COLO668 (cell line): ENCODE data around the gene COA1.
"Not testable (repeated sequence)": the region's sequence is repeated elsewhere in the genome, so short reads cannot be mapped to it uniquely, and the experiment has no call there.

Source experiments
- DNase-seq: peaks from one replicate; lab custom pipeline; 2025; ENCODE audit not compliant: unreplicated experiment; lab: John Stamatoyannopoulos, UW

COA1 gene, protein sequence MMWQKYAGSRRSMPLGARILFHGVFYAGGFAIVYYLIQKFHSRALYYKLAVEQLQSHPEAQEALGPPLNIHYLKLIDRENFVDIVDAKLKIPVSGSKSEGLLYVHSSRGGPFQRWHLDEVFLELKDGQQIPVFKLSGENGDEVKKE

DNA sequence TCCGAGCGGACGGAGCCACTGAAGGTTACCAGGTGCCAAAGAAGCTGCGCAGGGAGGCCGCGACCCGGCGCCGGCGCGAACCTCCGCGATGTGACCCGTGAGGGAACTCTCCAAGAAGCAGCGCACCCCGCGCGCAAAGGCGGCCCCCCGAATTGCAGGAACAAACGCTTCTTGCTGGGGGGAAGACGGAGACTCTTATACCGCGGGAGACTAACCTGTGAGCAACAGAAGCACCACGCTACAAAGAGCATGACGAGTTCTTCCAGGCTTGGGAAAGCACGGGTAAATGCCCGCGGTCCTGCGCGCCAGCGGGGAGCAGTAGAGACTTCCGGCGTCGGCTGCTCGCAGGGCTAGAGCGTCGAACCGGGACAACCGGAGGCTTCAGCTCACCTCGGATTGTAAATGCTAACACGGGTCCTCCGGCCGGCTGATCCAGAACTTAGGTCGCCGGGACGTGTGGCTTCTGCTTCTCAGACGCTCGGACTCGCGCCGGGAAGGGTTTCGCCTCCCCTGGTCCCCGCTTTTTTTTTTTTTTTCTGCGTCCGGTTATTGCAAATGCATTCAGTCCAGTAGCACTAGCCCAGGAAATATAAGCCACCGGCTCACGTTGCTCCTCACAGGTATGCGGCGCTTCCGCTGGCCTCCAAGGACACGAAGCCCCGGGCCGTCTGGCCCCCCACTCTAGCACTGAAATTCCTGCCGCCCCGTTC is at the start of gene COA1:
COA1 (minus strand) TSS at position 310 of the 710 bp plus-strand sequence. CDS start 80,909 bp downstream, outside the sequence.
- peak; percentile 96 for DNase-seq

DNA sequence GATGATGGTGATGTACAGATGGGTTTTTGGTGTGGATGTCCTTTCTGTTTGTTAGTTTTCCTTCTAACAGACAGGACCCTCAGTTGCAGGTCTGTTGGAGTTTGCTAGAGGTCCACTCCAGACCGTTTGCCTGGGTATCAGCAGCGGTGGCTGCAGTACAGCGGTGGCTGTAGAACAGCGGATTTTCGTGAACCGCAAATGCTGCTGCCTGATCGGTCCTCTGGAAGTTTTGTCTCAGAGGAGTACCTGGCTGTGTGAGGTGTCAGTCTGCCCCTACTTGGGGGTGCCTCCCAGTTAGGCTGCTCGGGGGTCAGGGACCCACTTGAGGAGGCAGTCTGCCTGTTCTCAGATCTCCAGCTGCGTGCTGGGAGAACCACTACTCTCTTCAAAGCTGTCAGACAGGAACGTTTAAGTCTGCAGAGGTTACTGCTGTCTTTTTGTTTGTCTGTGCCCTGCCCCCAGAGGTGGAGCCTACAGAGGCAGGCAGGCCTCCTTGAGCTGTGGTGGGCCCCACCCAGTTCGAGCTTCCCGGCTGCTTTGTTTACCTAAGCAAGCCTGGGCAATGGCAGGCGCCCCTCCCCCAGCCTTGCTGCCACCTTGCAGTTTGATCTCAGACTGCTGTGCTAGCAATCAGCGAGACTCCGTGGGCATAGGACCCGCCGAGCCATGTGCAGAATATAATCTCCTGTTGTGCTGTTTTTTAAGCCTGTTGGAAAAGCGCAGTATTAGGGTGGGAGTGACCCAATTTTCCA is 49.1 kb upstream of the COA1 start:
- not testable (repeated sequence) for DNase-seq

DNA sequence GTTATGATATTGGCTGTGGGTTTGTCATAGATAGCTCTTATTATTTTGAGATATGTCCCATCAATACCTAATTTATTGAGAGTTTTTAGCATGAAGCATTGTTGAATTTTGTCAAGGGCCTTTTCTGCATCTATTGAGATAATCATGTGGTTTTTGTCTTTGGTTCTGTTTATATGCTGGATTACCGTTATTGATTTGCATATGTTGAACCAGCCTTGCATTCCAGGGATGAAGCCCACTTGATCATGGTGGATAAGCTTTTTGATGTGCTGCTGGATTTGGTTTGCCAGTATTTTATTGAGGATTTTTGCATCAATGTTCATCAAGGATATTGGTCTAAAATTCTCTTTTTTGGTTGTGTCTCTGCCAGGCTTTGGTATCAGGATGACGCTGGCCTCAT is 45.9 kb upstream of the COA1 start:
- not testable (repeated sequence) for DNase-seq

DNA sequence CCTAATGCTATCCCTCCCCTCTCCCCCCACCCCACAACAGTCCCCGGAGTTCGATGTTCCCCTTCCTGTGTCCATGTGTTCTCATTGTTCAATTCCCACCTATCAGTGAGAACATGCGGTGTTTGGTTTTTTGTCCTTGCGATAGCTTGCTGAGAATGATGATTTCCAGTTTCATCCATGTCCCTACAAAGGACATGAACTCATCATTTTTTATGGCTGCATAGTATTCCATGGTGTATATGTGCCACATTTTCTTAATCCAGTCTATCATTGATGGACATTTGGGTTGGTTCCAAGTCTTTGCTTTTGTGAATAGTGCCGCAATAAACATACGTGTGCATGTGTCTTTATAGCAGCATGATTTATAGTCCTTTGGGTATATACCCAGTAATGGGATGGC is 43.9 kb upstream of the COA1 start:
- DNase-seq, result not testable (repeated sequence)

DNA sequence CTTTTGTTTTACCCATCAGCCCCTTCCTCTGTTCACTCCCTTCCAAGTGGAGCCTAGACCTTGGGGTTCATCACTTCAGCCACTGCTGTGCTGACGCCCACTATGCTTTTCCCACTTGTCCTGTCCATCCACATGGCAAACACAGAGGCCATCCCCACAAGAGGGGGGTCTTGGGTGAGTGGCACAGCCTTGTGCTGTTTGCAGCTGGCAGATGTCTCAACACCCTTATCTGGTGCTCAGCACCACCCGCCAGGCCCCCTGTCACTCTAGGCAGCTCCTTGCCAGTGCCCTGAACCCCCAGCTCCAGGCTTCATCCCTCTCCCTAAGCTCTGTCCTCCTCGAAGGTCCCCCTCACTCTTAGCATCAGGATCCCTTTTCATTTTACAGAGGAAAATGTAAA is 42.2 kb upstream of the COA1 start:
- no peak for DNase-seq

DNA sequence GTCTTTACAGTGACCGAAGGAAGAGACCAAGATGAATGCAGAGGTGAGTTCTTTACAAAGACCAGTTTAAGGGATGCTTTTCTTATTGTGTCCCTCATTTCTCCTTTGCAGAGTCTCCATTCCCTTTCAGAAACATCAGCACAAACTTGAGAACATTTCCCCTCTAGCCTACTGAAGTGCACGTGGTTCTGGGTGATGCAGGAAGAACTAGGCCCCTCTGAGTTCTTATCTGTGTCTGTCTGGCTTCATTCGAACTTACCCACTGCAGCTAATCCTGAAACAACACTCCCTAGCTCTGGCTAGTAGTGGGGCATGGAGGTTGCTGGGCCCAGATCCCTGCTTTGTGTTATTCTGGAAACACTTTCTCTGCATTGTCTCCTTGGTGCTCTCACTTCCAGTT is 41.8 kb upstream of the COA1 start:
- no peak for DNase-seq

DNA sequence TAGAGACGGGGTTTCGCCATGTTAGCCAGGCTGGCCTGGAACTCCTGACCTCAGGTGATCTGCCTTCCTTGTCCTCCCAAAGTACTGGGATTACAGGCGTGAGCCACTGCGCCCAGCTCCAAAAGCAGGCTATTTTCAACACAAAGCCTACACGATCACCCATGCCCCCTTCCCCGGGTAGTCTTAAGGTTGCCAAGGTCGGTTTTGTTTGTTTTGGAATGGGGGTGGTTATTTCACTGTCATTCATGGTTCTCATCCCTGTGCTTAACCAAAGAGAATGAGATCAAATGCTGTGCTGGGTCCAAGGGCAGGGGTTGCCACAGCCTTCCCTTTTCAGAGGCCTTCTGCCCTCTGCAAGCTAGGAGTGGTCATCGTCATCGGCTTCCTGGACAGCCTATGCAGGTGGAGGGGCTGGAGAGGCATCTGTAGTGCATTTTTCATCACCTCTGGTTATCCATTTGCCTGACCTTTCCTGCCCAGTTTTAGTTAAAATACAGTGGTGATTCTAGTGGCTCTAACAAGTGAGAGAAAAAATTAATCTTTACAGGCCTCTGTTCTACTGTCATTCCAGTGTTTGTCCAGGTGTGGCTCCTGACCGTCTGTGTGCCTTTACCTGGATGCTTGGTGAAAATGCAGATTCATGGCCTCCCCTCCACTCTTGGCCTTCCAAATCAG is 40.6 kb upstream of the COA1 start:
- DNase-seq, result no peak

DNA sequence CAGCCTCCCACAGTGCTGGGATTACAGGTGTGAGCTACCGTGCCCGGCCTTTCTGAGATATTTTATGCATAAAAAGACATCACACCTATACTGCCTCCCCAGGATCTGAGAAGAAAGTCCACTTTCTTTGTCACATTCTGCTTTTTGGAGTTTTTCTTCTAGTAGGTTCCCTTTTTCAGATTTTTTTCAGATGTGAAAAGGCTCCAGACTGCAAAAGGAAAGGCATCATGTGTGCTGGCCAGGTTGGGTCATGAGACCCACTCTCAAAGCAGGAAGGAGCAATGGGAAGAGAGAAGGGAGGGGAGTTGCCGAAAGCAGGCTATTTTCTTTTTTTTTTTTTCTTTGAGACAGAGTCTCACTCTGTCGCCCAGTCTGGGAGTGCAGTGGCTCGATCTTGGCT is 40.0 kb upstream of the COA1 start:
- DNase-seq, result no peak

DNA sequence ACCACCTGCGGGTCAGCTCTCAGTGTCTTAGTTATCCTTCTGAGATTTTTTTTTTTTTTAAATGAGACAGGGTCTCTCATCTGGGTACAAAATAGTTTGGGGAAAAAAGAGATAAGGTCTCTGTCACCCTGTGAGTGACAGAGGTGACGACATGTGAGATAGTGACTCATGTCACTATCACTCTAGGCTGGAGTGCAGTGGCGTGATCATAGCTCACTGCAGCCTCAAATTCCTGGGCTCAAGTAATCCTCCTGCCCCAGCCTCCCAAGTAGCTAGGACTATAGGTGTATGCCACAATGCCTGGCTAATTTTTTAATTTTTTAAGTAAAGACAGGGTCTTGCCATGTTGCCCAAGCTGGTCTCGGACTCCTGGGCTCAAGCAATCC is 39.6 kb upstream of the COA1 start:
- DNase-seq, result no peak

DNA sequence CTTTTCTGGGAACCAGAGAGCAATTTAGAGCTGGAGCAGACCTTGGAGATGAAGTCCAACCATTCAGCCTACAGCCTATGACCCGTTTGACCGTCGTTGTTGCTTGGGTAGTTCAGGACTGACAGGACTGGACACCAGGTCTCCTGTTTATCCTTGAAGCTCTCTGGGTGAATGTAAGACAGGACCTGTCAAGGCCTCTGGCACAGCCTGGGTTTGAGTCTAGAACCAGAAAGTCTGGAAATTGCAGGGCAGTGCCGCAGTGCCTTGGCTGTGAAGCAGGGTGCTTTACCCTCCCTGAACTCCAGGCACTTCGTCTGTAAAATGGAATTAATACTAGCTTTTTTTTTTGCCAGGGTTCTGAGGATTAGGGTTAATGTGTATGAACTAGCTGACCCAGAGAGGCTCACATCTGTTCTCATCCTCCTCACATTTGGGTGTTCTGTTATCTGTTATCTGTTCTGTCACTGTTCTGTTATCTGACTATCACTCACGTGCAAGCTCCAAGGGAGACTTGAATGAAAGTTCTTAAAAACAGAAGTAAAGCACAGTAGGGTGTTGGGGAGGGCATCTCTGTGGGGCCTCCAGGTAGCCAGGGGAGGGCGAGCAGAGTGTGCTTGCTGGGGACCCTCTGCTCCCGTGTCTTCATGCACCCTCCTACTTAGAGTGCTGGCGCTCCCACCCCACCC is 39.0 kb upstream of the COA1 start:
- no peak for DNase-seq

DNA sequence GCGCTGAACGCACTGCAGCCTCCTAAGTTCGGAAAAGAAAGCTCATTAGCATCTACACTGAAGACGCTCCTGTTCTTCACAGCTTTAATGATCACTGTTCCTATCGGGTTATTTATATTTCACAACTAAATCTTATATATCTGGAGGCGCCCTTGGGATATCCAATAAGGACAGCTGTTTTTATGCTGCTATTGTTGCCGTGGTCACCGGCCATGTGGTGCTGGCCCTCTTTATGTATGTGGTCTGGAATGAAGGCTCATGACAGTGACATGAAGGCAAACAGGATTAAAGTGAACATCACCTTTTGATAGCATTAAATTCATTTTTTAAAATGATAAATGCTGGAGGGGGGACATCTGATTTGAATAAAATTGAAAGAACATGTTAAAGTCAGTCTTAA is 38.0 kb upstream of the COA1 start:
- peak; percentile 28 for DNase-seq

DNA sequence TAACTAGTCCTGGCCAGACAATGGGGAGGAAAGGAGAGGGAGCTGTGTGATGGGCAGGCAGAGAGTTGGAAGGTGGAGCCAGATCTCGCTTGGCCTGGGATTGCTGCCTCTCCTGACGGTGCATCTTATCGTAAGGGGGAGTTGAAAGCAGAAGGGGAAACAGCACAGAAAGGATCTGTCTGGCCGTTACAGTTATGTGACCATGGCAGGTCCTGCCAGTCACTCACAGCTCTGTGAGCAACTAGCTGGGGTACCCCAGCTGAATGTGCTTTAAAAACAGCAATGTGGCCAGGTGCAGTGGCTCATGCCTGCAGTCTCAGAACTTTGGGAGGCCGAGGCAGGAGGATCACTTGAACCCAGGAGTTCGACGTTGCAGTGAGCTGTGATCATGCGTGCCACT is 37.2 kb upstream of the COA1 start:
- DNase-seq, result no peak

DNA sequence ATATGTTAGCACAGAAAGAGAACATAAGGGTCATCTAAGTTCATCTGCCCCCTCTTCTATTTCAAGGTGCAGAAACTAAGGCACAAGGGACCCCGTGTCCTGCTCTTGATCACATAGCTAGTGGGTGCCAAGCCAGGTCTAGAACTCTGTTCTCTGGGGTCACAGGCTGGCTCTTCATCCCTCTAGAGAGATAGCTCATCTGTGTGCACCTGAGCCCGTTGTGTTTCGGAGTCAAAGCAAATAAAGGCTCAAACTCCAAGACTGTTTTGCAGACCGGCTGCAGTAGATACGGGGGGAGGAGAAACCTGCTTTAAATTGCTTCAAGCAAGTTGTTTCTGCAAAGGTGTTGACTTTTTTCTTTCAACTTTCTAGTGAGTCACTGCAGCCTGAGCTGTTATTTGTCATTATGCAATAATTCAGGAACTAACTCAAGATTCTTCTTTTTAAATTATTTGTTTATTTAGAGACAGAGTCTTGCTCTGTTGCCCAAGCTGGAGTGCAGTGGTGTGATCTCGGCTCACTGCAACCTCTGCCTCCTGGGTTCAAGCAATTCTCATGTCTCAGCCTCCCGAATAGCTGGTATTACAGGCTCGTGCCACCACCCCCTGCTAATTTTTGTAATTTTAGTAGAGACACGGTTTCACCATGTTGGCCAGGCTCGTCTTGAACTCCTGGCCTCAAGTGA is 35.6 kb upstream of the COA1 start:
- no peak for DNase-seq

DNA sequence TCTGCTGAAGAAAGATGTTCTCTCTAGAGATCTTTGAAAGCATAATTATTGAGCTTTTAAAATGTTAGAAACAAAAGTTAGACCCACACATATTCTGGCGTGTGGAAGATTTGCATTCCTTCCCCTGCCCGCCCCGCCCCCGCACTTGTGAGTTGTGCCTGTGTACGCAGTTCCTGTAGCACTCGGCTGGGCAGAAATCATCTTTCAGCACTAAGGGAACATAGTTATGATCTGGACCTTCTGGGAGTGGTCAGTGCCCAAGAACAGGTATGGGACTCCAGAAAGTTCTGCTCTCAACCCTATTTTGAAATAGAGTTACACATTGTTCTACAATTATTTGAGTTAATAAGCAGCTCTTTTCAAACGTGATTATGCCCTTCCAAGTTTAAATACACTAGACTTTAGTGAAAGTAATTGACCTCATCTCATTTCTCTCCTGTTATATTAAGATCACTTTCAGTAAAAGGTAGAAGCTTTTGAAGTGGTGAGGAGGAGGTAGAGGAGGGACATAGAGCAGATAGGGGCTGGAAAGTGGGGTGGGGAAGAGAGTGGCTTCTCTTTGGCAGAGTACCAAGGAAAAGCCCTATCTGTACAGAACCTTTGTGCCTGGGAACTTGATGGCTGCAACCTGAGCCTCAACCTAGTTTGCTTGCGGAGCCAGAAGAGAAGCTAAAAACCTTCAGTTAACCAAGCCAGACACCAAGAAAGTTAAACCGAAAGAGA is 34.9 kb upstream of the COA1 start:
- DNase-seq, result peak; percentile 28

DNA sequence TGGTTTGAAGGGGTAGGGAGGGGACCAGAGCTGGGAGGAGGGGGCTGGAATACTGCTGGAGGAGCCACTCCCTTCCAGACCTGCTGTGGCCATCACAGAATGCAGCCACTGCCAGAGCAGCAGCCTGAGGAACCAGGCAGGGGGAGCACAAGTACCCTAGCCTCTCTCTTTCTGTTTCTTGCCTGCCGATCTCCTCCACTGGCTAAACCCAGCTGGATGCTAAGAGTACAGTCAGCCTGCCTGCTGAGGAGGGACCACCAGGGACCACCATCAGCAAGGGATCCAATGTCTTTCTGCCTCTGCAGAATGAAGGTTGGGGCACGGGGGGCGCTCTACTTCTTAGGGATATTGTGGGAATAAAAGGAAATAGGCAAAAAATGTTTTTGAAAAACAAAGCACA is 33.9 kb upstream of the COA1 start:
- DNase-seq, result no peak

DNA sequence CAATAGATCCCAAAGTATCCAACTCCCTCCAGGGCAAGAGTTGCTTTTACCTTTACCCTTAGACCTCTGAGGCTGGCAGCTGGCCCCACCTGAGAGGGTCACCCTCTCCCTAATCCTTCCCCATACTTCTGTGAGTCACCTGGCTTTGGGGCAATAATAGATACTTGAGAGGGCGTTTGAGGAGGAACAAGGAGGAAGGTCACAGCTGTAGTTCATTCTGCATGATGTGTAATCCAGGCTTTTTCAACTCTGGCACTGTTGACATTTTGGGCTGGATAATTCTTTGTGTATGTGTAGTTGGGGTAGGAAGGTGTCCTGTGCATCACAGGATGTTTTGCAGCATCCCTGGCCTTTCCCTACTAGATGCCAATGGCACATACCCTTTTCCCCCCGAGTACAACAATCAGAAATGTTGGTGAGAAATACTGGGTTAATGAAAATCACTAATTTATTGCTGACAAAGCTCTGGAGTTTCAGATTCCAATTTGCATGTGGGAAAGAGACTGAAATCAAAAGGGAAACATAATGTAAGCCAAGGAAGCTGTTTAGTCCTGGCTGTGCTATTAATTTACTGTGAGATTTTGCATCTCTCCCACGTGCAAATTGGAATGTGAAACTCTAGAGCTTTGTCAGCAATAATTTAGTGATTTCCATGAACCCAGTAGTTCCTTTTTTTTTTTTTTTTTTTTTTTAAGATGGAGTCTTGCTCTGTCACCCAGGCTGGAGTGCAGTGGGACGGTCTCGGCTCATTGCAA is 32.8 kb upstream of the COA1 start:
- DNase-seq, result no peak

DNA sequence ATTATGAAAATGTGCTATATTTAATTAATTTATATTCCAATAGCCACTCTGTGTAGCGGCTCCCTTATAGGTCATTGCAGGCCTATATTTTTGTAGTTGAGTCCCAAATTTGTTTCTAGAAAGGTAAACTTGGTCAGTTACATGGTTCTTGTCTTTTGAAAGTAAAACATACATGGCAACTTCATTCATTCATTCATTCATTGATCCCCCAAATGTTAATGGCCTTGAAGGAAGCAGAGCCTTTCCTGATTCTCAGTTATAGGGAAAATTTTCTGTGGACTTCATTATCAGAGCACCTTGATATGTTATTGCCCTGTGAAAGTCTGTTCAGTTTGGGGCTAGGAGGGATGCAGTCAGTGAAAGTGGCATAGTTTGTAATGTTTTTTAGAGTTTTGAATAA is 32.1 kb upstream of the COA1 start:
- DNase-seq, result no peak

DNA sequence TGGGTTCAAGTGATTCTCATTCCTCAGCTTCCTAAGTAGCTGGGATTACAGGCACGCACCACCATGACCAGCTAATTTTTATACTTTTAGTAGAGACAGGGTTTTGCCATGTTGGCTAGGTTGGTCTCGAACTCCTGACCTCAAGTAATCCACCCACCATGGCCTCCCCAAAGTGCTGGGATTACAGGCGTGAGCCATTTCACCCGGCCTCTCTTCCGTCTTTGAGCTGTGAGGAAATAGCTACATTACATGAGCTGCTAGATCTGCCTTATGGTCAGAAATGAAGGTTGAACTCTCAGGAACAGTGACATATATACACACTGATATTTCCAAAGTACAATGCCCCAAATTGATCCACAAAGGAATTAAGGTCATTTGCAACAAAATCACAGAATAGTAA is 31.5 kb upstream of the COA1 start:
- no peak for DNase-seq
